Psoas muscle (tissue), 8 donors: ENCODE measurements around the gene TCEAL3. TPM values are rescaled to one million over a fixed set of nuclear protein-coding genes. Genes with fewer than 3 reads are reported as not detected.

Experiments used
- ATAC-seq, 4 donors: fragments of 200-7000 bp; cut with Tn5 transposase; one replicate each; pipeline ENCODE4 v1.9.1; 2020; ENCODE audit warnings: moderate library complexity in 3 of 4, mild to moderate bottlenecking in 2 of 4
- DNase-seq, 2 donors: peaks; one replicate each; pipeline ENCODE4 v3.0.0-alpha.2; 2020
- H3K27ac ChIP-seq: fragments of 200-600 bp; one replicate; pipeline ENCODE4 v1.8.0; 2022
- H3K27me3 ChIP-seq, 3 donors: fragments of 200-600 bp in 1 of 3; one replicate each; pipeline versions ENCODE4 v1.6.1 to v1.8.0; 2013 to 2022; ENCODE audit warnings: low read length in 2 of 3, mild to moderate bottlenecking in 2 of 3, moderate library complexity in 1 of 3; ENCODE audit not compliant: insufficient read depth in 3 of 3
- H3K36me3 ChIP-seq, 2 donors: fragments of 200-600 bp in 1 of 2; one replicate each; pipeline versions ENCODE4 v1.6.1 to v1.8.0; 2013 to 2022; ENCODE audit warnings: low read depth in 1 of 2, mild to moderate bottlenecking in 1 of 2, moderate library complexity in 1 of 2; ENCODE audit not compliant: insufficient read depth in 1 of 2
- H3K4me1 ChIP-seq: fragments of 200-600 bp; one replicate; pipeline ENCODE4 v1.8.0; 2022
- H3K4me3 ChIP-seq: fragments of 200-600 bp; one replicate; pipeline ENCODE4 v1.8.0; 2022; ENCODE audit warnings: mild to moderate bottlenecking
- H3K9me3 ChIP-seq: fragments of 200-600 bp; one replicate; pipeline ENCODE4 v1.8.0; 2022
- CTCF ChIP-seq: fragments of 200-600 bp; IDR thresholded peaks from one replicate; pipeline ENCODE4 v1.8.0; 2022; ENCODE audit warnings: antibody characterized with exemption
- WGBS, 3 donors: extraction: QIAGEN DNeasy Blood & Tissue Kit; methylation state at CpG; one replicate each; pipeline versions ENCODE4 v1.1.6 to v1.1.7; 2013; 5-methylcytosine and 5-hydroxymethylcytosine counted together
- intact Hi-C, 2 donors: fragments of 100-400 bp; cut with DNase I; formaldehyde crosslinking; loops; one replicate each; pipeline versions ENCODE4 v1.11.0 to v1.14.2; 2022
- polyA plus RNA-seq, 3 donors: library from polyadenylated mRNA; stranded (reverse); fragments of 200-250 nt; gene quantifications; one replicate each; pipeline ENCODE4 v1.2.3, GENCODE V29; 2013
- total RNA-seq, 4 donors: library from RNA; stranded (reverse); fragmentation: NEBNext Ultra II Directional in 2 of 4; extraction: Animal tissue kit (Norgen Biotek cat#: 25700) in 2 of 4; gene quantifications; one replicate each; pipeline versions ENCODE4 v1.2.1 to v1.2.4, GENCODE V29; 2021 to 2023
- donor health status: healthy with polysubstance abuse.
- donor health status: DM: no; HTN: no; CAD: no; lungs with moderate emphysema.
- donor health status: Bipolar disorder and iron deficiency.
- donor health status: healthy.
- donor health status: DM: yes; HTN: yes; CAD: no.
- donor health status: DM: no; HTN: no; CAD: no.
- donor health status: DM: no; HTN: no; CAD: no.
- donor health status: DM: yes; HTN: yes; CAD: no.

Gene TCEAL3
- total and polyA plus RNA-seq, 7 donors: 6.6 to 13.2 (median 7.0) TPM

- H3K36me3 ChIP-seq: peaks cover 0 to 6% of the 10 kb centered on the region in 2 donors
- intact Hi-C loops: loop anchor here in 1 of 2 donors (5.0 to 10.0 kb wide), 2 partner anchors 59 to 94 kb away; partner anchors contain the start of gene MORF4L2
- WGBS, 3 donors: 1 to 25% (median 3%) methylated on average over 20 to 32 of the region's 32 CpGs
- ATAC-seq: peak; percentile 85 to 91 (median 88)
- peaks cover 0 to 10% (median 0%) of the 10 kb centered on the region in 3 donors for H3K27me3 ChIP-seq
- peak within 1 kb of the TSS; percentile 87 for H3K27ac ChIP-seq
- TF ChIP-seq CTCF: no peak
- peak; percentile 58 to 81 for DNase-seq
- peaks cover 9% of the 10 kb centered on the region for H3K4me1 ChIP-seq
- peak within 1 kb of the TSS; percentile 78 for H3K4me3 ChIP-seq
- H3K9me3 ChIP-seq: no peaks in the 10 kb centered on the region
Observed at GRCh38 chrX:103628386-103629317, 20.9 kb downstream of the TCEAL3 start, which contains the start of gene TCEAL1. Gene TCEAL1, plus strand, starts transcription at chrX:103628975. Its CDS starts 942 bp downstream, at chrX:103629917.

GRCh38 chrX:103629318-103630170, 21.8 kb downstream of the TCEAL3 start:
- no peaks in the 10 kb centered on the region for H3K9me3 ChIP-seq
- WGBS, 3 donors: 1 to 24% (median 1%) methylated on average over 38 to 49 of the region's 49 CpGs
- H3K4me1 ChIP-seq: peaks cover 9% of the 10 kb centered on the region
- H3K4me3 ChIP-seq: peak overlapping the region; percentile 78
- peaks cover 0 to 6% of the 10 kb centered on the region in 2 donors for H3K36me3 ChIP-seq
- intact Hi-C loops: loop anchor here (5.0 to 10.0 kb wide), 3 partner anchors 55 to 95 kb away; partner anchors contain the start of gene MORF4L2 (in 2 of the 2)
- TF ChIP-seq CTCF: peak; percentile 20
- ATAC-seq (peak; percentile 79 to 89 (median 82)), DNase-seq (peak; percentile 65 to 71)
- H3K27me3 ChIP-seq: peaks cover 0 to 10% (median 0%) of the 10 kb centered on the region in 3 donors
- peak overlapping the region; percentile 87 for H3K27ac ChIP-seq

- DNase-seq: no peak
- peak overlapping the region; percentile 78 for H3K4me3 ChIP-seq
- H3K27ac ChIP-seq: peak overlapping the region; percentile 87
- TF ChIP-seq CTCF: no peak
- no peaks in the 10 kb centered on the region for H3K9me3 ChIP-seq
- peaks cover 9% of the 10 kb centered on the region for H3K4me1 ChIP-seq
- peaks cover 0 to 10% (median 0%) of the 10 kb centered on the region in 3 donors for H3K27me3 ChIP-seq
- 12 to 34% (median 14%) methylated on average over 6 of the region's 6 CpGs for WGBS, 3 donors
- ATAC-seq: no peak
- intact Hi-C loops: loop anchor here in 1 of 2 donors (10.0 kb wide), 1 partner anchor 55 kb away; the partner anchor contains the start of gene MORF4L2
- H3K36me3 ChIP-seq: peaks cover 0 to 6% of the 10 kb centered on the region in 2 donors
Observed at GRCh38 chrX:103630171-103630511, 22.4 kb downstream of the TCEAL3 start.

GRCh38 chrX:103631145-103631544, 23.4 kb downstream of the TCEAL3 start:
- 79 to 90% (median 83%) methylated on average over 5 of the region's 5 CpGs for WGBS, 3 donors
- Histone ChIP-seq H3K4me3 (no peak overlapping the region), H3K27ac (no peak overlapping the region), H3K9me3 (no peaks in the 10 kb centered on the region), H3K4me1 (peaks cover 9% of the 10 kb centered on the region), H3K27me3 (peaks cover 0 to 10% (median 0%) of the 10 kb centered on the region in 3 donors), H3K36me3 (peaks cover 0 to 6% of the 10 kb centered on the region in 2 donors)
- no peak for ATAC-seq
- intact Hi-C loops: loop anchor here in 1 of 2 donors (10.0 kb wide), 1 partner anchor 54 kb away; the partner anchor contains the start of gene MORF4L2
- DNase-seq: no peak
- TF ChIP-seq CTCF: no peak
